Fibroblast of skin of left quadriceps (primary cell): ENCODE measurements around the gene UHMK1.

Experiments used
- DNase-seq, 2 experiments: peaks; one replicate each; pipeline ENCODE4 v3.0.0-alpha.2; 2013; ENCODE audit warnings: low read depth in 2 of 2

UHMK1 gene

GRCh38 chr1:162530307-162530987 lies 32.8 kb downstream of the UHMK1 start:
- no peak for DNase-seq

- DNase-seq: no peak
Observed at GRCh38 chr1:162530988-162531319, 33.3 kb downstream of the UHMK1 start.

GRCh38 chr1:162535501-162535900 lies 37.9 kb downstream of the UHMK1 start:
- DNase-seq: no peak

GRCh38 chr1:162536511-162536910 lies 38.9 kb downstream of the UHMK1 start:
- DNase-seq: peak; percentile 52 to 53

GRCh38 chr1:162537216-162537615 lies 39.6 kb downstream of the UHMK1 start:
- DNase-seq: no peak

- peak; percentile 91 to 92 for DNase-seq
Observed at GRCh38 chr1:162538815-162539431, 41.3 kb downstream of the UHMK1 start.

- DNase-seq: peak; percentile 96
Observed at GRCh38 chr1:162541619-162542141, 44.1 kb downstream of the UHMK1 start.

- DNase-seq: no peak
Observed at GRCh38 chr1:162543228-162543627, 45.6 kb downstream of the UHMK1 start.

- DNase-seq: no peak
Observed at GRCh38 chr1:162548170-162548569, 50.6 kb downstream of the UHMK1 start.

- DNase-seq: no peak
Observed at GRCh38 chr1:162549001-162549400, 51.4 kb downstream of the UHMK1 start.

GRCh38 chr1:162550925-162551324 lies 53.3 kb downstream of the UHMK1 start:
- DNase-seq: no peak

GRCh38 chr1:162551969-162552683 lies 54.5 kb downstream of the UHMK1 start:
- DNase-seq: no peak

- no peak for DNase-seq
Observed at GRCh38 chr1:162552684-162553252, 55.1 kb downstream of the UHMK1 start.

GRCh38 chr1:162554258-162554657 lies 56.6 kb downstream of the UHMK1 start:
- no peak for DNase-seq

GRCh38 chr1:162557536-162557935 lies 59.9 kb downstream of the UHMK1 start:
- DNase-seq: no peak

GRCh38 chr1:162560303-162561036 lies 62.9 kb downstream of the UHMK1 start:
- no peak for DNase-seq

- DNase-seq: peak; percentile 96 to 97
Observed at GRCh38 chr1:162561037-162561615, 63.5 kb downstream of the UHMK1 start.

GRCh38 chr1:162561616-162562469 lies 64.2 kb downstream of the UHMK1 start, which contains the start of gene UAP1:
Gene UAP1 (plus strand): TSS chr1:162561722. CDS start chr1:162566069, 4,347 bp downstream.
- DNase-seq: no peak

- no peak for DNase-seq
Observed at GRCh38 chr1:162562470-162562828, 64.8 kb downstream of the UHMK1 start.

- no peak for DNase-seq
Observed at GRCh38 chr1:162564762-162565218, 67.2 kb downstream of the UHMK1 start.
